Uterus (tissue), 2 donors: Measurements from ENCODE around the gene ZCCHC14.

ENCODE experiments used
- POLR2A ChIP-seq, 2 donors: fragments of 450-650 bp; IDR thresholded peaks; one replicate each; pipeline ENCODE4 v1.6.1; 2016; ENCODE audit warnings: antibody characterized with exemption in 2 of 2, mild to moderate bottlenecking in 1 of 2, moderate library complexity in 1 of 2
- TF ChIP-seq, protein P1 (sequence below), 4 experiments: fragments of 200-600 bp in 2 of 4; fragments of 450-650 bp in 2 of 4; sonication (generic) in 2 of 4; IDR thresholded peaks; one replicate each; pipeline ENCODE4 v1.5.1; 2016 to 2019; ENCODE audit warnings: antibody characterized with exemption in 4 of 4, mild to moderate bottlenecking in 2 of 4, moderate library complexity in 1 of 4

DNA sequence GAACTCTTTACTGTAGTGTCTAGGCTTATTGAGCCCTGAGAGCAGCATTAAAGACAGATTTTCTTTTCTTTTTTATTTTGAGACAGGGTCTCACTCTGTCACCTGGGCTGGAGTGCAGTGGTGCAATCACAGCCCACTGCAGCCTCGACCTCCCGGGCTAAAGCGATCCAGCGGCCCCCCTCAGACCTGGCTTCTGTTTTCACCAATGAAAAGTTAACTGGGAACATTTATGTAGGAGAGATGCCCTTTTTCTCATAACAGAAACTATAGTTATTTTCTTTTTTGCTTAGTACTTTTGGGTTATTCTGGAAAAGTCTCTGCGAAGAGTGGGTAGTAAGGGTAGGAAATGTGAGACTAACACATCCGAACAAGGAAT, 99.2 kb downstream of the ZCCHC14 start:
- TF ChIP-seq, protein P1, sequence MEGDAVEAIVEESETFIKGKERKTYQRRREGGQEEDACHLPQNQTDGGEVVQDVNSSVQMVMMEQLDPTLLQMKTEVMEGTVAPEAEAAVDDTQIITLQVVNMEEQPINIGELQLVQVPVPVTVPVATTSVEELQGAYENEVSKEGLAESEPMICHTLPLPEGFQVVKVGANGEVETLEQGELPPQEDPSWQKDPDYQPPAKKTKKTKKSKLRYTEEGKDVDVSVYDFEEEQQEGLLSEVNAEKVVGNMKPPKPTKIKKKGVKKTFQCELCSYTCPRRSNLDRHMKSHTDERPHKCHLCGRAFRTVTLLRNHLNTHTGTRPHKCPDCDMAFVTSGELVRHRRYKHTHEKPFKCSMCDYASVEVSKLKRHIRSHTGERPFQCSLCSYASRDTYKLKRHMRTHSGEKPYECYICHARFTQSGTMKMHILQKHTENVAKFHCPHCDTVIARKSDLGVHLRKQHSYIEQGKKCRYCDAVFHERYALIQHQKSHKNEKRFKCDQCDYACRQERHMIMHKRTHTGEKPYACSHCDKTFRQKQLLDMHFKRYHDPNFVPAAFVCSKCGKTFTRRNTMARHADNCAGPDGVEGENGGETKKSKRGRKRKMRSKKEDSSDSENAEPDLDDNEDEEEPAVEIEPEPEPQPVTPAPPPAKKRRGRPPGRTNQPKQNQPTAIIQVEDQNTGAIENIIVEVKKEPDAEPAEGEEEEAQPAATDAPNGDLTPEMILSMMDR (IDR thresholded peaks at IDR 0.05) = no peak
- TF ChIP-seq POLR2A (IDR thresholded peaks at IDR 0.05) = no peak
